Spleen (tissue), 7 donors: Measurements from ENCODE around the gene MATK.

ENCODE experiments used
- CTCF ChIP-seq, 11 experiments: fragments of 200-600 bp in 7 of 11; fragments of 450-650 bp in 4 of 11; sonication (generic) in 4 of 11; IDR thresholded peaks in 8 of 11; conservative IDR thresholded peaks in 3 of 11; 1 replicate in 7 of 11; 2 replicates in 4 of 11; pipeline versions ENCODE4 v1.4.0 to v1.8.0; 2016 to 2021; ENCODE audit warnings: antibody characterized with exemption in 11 of 11, inconsistent platforms in 4 of 11, mild to moderate bottlenecking in 1 of 11
- POLR2A ChIP-seq, 3 donors: fragments of 450-650 bp; IDR thresholded peaks; one replicate each; pipeline ENCODE4 v1.5.1; 2017; ENCODE audit warnings: antibody characterized with exemption in 3 of 3, mild to moderate bottlenecking in 1 of 3
- donor health status: DM: no; HTN: no; CAD: no; lungs with moderate emphysema.
- donor health status: DM: no; HTN: no; CAD: no.
- donor health status: DM: no; HTN: no; CAD: no.

DNA sequence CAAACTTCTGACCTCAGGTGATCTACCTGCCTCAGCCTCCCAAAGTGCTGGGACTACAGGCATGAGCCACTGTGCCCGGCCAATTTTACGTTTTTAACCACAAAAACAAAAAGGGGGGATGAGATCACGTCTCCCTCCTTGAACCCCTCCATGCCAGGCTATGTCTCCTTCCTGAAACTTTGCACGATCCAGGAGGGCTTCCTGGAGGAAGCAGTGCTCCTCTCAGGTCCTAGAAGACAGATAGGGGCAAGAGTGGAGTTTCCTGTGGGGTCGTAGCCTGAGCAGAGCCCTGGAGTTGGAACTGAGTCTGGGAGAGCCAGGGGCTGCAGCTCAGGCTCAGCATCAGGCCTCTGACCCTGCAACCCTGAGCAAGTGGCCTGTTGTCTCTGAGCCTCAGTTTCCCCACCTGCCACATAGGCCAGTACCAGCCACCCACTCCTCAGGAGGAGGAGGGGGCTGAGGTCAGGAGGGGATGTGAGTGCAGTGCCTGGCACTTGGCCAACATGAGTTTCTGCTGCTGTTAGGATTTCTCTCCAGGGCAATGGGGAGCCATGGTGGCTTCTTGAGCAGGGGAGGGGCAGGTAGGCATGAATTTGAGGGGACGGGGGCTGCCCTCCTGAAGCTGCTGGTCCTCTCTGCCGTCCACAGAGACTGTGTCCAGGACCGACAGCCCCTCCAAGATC, 40.7 kb downstream of the MATK start:
- TF ChIP-seq POLR2A (IDR thresholded peaks at IDR 0.05) (no peak), CTCF (IDR thresholded peaks at IDR 0.05 in 8 of 11, conservative IDR thresholded peaks at IDR 0.05 in 3 of 11) (no peak)
